Right lobe of liver (tissue), 6 donors: ENCODE data around the gene TTC12. TPM values are rescaled to one million over a fixed set of nuclear protein-coding genes. Genes with fewer than 3 reads are reported as not detected.

Source experiments
- ATAC-seq, 4 donors: fragments of 200-7000 bp; cut with Tn5 transposase; one replicate each; pipeline ENCODE4 v1.9.1; 2020; ENCODE audit warnings: mild to moderate bottlenecking in 4 of 4, moderate library complexity in 4 of 4
- DNase-seq, 3 donors: peaks; one replicate each; pipeline ENCODE4 v3.0.0-alpha.2; 2020
- H3K27ac ChIP-seq, 3 donors: fragments of 200-600 bp; one replicate each; pipeline ENCODE4 v1.8.0; 2022
- H3K27me3 ChIP-seq, 2 donors: fragments of 200-600 bp; one replicate each; pipeline ENCODE4 v1.8.0; 2022
- H3K36me3 ChIP-seq, 4 donors: fragments of 200-600 bp; sonication (generic) in 1 of 4; one replicate each; pipeline versions ENCODE4 v1.5.1 to v1.8.0; 2017 to 2022; ENCODE audit warnings: control low read depth in 1 of 4
- H3K4me1 ChIP-seq, 4 donors: fragments of 200-600 bp; sonication (generic) in 1 of 4; one replicate each; pipeline versions ENCODE4 v1.5.1 to v1.8.0; 2017 to 2022; ENCODE audit warnings: control low read depth in 1 of 4
- H3K4me3 ChIP-seq, 3 donors: fragments of 200-600 bp; one replicate each; pipeline ENCODE4 v1.8.0; 2022
- H3K9me3 ChIP-seq, 4 donors: fragments of 200-600 bp; sonication (generic) in 1 of 4; one replicate each; pipeline versions ENCODE4 v1.5.1 to v1.8.0; 2017 to 2022; ENCODE audit warnings: control low read depth in 1 of 4
- CTCF ChIP-seq, 4 donors: fragments of 200-600 bp in 3 of 4; fragments of 450-650 bp in 1 of 4; IDR thresholded peaks; one replicate each; pipeline versions ENCODE4 v1.5.1 to v1.8.0; 2016 to 2022; ENCODE audit warnings: antibody characterized with exemption in 4 of 4, mild to moderate bottlenecking in 2 of 4
- POLR2A ChIP-seq: fragments of 450-650 bp; IDR thresholded peaks from one replicate; pipeline ENCODE4 v1.6.1; 2017; ENCODE audit warnings: antibody characterized with exemption, mild to moderate bottlenecking
- WGBS: methylation state at CpG from one replicate; pipeline ENCODE4 v1.1.6; 2018; ENCODE audit warnings: low coverage, low lambda C conversion rate; ENCODE audit not compliant: insufficient coverage; ENCODE audit errors: missing lambda C conversion rate; 5-methylcytosine and 5-hydroxymethylcytosine counted together
- intact Hi-C, 2 donors: fragments of 100-400 bp; cut with DNase I; formaldehyde crosslinking; loops; one replicate each; pipeline versions ENCODE4 v1.11.2 to v1.14.1; 2022
- total RNA-seq, 6 experiments: library from RNA; depleted of rRNA in 2 of 6; stranded (reverse); fragments of >200 nt in 2 of 6; fragmentation: NEBNext Ultra II Directional in 3 of 6; extraction: Animal tissue kit (Norgen Biotek cat#: 25700) in 3 of 6; gene quantifications; one replicate each; pipeline versions ENCODE4 v1.1.0 to v1.2.4, GENCODE V29; 2016 to 2023
- donor health status: DM: no; HTN: yes; CAD: no.
- donor health status: DM: no; HTN: no; CAD: no.
- donor health status: DM: no; HTN: no; CAD: no.
- donor health status: DM: no; HTN: yes; CAD: no.
- donor health status: DM: no; HTN: yes; CAD: no.

Gene TTC12
- total RNA-seq, 6 experiments from 2014 or later = 5.1 to 8.9 (median 7.2) TPM

- no peak overlapping the region for H3K27ac ChIP-seq
- H3K4me3 ChIP-seq = no peak overlapping the region
- intact Hi-C loops = no loop called here
- ATAC-seq = no peak
- no peak for TF ChIP-seq POLR2A
- TF ChIP-seq CTCF (IDR thresholded peaks at IDR 0.05) = no peak
- H3K4me1 ChIP-seq = no peaks in the 10 kb centered on the region
- H3K9me3 ChIP-seq = no peaks in the 10 kb centered on the region
- WGBS = 78% methylated on average over 3 of the region's 4 CpGs
- no peaks in the 10 kb centered on the region for H3K27me3 ChIP-seq
- DNase-seq = no peak
- H3K36me3 ChIP-seq = peaks cover 0 to 18% (median 2%) of the 10 kb centered on the region in 4 donors
Measured at GRCh38 chr11:113322158-113322557, 7.8 kb downstream of the TTC12 start.

GRCh38 chr11:113324250-113324649 lies 9.9 kb downstream of the TTC12 start:
- Histone ChIP-seq H3K36me3 (peaks cover 0 to 18% (median 2%) of the 10 kb centered on the region in 4 donors), H3K4me1 (no peaks in the 10 kb centered on the region), H3K27me3 (no peaks in the 10 kb centered on the region), H3K4me3 (no peak overlapping the region), H3K9me3 (no peaks in the 10 kb centered on the region), H3K27ac (no peak overlapping the region)
- intact Hi-C loops = no loop called here
- TF ChIP-seq CTCF (IDR thresholded peaks at IDR 0.05) = no peak
- TF ChIP-seq POLR2A = no peak
- DNase-seq = no peak
- WGBS = 93% methylated on average over 5 of the region's 5 CpGs
- no peak for ATAC-seq

- H3K36me3 ChIP-seq = peaks cover 0 to 16% (median 6%) of the 10 kb centered on the region in 4 donors
- H3K9me3 ChIP-seq = no peaks in the 10 kb centered on the region
- ATAC-seq (no peak), DNase-seq (no peak)
- H3K4me1 ChIP-seq = no peaks in the 10 kb centered on the region
- intact Hi-C loops = no loop called here
- H3K27ac ChIP-seq = no peak overlapping the region
- no peaks in the 10 kb centered on the region for H3K27me3 ChIP-seq
- 100% methylated on average over 2 of the region's 2 CpGs for WGBS
- H3K4me3 ChIP-seq = no peak overlapping the region
- TF ChIP-seq POLR2A (no peak), CTCF (IDR thresholded peaks at IDR 0.05) (no peak)
Measured at GRCh38 chr11:113329725-113330124, 15.3 kb downstream of the TTC12 start.

- Histone ChIP-seq H3K4me3 (no peak overlapping the region), H3K27me3 (no peaks in the 10 kb centered on the region), H3K9me3 (no peaks in the 10 kb centered on the region), H3K27ac (no peak overlapping the region), H3K36me3 (peaks cover 0 to 12% (median 2%) of the 10 kb centered on the region in 4 donors), H3K4me1 (no peaks in the 10 kb centered on the region)
- intact Hi-C loops = no loop called here
- no peak for ATAC-seq
- DNase-seq = no peak
- no peak for TF ChIP-seq POLR2A
- WGBS = 90% methylated on average over 5 of the region's 5 CpGs
Measured at GRCh38 chr11:113331441-113331840, 17.1 kb downstream of the TTC12 start.

- no peak for TF ChIP-seq POLR2A
- no peak for TF ChIP-seq CTCF (IDR thresholded peaks at IDR 0.05)
- no peaks in the 10 kb centered on the region for H3K9me3 ChIP-seq
- H3K27ac ChIP-seq = no peak overlapping the region
- intact Hi-C loops = no loop called here
- H3K4me3 ChIP-seq = no peak overlapping the region
- no peak for ATAC-seq
- H3K4me1 ChIP-seq = no peaks in the 10 kb centered on the region
- no peak for DNase-seq
- H3K27me3 ChIP-seq = no peaks in the 10 kb centered on the region
- peaks cover 0 to 12% (median 2%) of the 10 kb centered on the region in 4 donors for H3K36me3 ChIP-seq
- 91% methylated on average over 6 of the region's 7 CpGs for WGBS
Measured at GRCh38 chr11:113332023-113332422, 17.6 kb downstream of the TTC12 start.
